ENCODE results near the gene RBM23.

The RBM23 gene

GRCh38 chr14:22892488-22892887, 26.5 kb downstream of the RBM23 start:
- H3K27ac ChIP-seq: no peak overlapping the region
- TF ChIP-seq, protein P1, sequence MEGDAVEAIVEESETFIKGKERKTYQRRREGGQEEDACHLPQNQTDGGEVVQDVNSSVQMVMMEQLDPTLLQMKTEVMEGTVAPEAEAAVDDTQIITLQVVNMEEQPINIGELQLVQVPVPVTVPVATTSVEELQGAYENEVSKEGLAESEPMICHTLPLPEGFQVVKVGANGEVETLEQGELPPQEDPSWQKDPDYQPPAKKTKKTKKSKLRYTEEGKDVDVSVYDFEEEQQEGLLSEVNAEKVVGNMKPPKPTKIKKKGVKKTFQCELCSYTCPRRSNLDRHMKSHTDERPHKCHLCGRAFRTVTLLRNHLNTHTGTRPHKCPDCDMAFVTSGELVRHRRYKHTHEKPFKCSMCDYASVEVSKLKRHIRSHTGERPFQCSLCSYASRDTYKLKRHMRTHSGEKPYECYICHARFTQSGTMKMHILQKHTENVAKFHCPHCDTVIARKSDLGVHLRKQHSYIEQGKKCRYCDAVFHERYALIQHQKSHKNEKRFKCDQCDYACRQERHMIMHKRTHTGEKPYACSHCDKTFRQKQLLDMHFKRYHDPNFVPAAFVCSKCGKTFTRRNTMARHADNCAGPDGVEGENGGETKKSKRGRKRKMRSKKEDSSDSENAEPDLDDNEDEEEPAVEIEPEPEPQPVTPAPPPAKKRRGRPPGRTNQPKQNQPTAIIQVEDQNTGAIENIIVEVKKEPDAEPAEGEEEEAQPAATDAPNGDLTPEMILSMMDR (conservative IDR thresholded peaks at IDR 0.05): no peak

GRCh38 chr14:22890416-22890815, 28.5 kb downstream of the RBM23 start:
- TF ChIP-seq, protein P1 (conservative IDR thresholded peaks at IDR 0.05): no peak
- H3K27ac ChIP-seq: no peak overlapping the region

- H3K27ac ChIP-seq: no peak overlapping the region
- TF ChIP-seq, protein P1 (conservative IDR thresholded peaks at IDR 0.05): no peak
Observed at GRCh38 chr14:22888662-22889061, 30.3 kb downstream of the RBM23 start.

DNA sequence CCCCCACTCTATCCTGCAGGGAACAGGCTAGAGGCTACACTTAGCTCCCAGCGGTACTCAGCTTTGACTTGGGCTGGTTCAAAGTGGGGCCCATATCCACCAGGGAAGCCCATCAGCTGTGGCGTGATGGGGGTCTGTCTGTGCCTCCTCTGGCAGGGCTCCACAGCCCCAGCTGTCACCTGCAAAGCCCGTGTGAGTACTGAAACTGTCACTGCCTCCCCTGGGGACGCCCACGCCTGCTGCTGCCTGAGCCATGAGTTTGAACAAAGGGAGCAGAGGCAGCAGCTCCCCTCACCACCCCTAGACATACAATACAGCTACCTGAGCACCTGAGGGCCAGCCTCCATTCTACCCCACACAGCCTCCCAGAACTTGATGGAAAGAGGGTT, 31.0 kb downstream of the RBM23 start:
- peak overlapping the region; percentile 92 for H3K27ac ChIP-seq

DNA sequence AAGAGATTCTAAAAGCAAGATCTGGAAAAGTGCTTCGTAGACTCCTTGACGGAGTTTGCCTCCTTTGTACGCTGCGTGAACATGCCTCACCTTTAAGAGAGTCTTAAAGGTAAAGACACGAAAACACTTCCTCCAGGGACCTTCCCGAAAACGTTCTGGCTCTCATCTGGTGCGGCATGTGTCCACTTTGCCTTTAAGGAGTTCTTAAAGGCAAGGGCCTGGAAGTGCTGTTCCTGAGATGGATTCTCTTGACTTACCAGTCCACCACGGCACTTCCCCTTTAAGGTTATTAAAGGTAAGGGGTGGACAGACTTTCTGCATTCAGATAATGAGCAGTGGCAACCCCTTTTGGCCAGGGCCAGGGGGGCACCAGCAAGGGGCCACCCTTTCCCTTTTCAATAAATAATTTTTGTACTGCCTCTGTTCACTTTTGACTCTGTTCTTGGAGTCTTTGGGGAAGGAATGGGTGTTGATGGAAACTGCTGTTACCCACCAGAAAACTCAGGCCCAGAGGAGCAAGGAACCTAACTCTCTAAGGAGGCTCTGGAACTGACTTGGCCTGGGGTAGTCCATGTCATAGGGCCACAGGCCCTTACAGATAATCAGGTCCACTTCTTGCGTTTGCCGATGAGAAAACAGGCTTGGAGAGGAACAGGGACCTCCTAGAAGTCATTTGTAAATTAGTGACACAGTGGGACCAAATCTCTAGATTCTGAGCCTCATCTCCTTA, 31.5 kb downstream of the RBM23 start:
- H3K27ac ChIP-seq: peak overlapping the region; percentile 92
- TF ChIP-seq, protein P1 (conservative IDR thresholded peaks at IDR 0.05): no peak

More for the DNA sequence above, 31.0 kb downstream of the RBM23 start:
- TF ChIP-seq, protein P1 (conservative IDR thresholded peaks at IDR 0.05): no peak

DNA sequence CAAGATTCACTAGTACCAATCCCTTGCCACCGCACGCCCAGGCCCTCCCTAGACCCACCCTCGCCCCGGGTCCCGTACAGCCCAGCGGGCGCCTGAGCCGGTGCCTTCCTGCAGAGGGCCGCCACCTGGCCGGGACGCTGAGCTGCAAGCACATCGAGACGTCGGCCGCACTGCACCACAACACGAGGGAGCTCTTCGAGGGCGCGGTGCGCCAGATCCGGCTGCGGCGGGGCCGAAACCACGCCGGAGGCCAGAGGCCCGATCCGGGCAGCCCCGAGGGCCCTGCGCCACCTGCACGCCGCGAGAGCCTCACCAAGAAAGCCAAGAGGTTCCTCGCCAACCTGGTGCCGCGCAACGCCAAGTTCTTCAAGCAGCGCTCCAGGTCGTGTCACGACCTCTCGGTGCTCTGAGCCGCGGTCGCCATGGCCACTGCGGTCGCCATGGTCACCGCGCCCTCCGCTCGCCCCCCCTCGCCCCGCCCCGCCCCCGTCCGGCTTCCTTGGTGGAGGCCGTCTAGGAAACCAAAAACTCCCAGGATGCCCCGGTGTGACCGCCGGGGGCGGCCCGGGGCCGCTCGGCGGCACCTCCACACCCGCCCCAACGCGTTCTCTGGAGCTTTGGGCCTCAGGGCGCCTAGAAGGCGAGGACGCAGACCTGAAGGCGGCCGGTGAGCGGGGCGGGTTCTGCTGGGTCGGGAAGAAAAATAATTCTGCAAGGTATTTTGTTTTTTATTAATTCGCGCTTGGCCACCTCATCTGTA, 32.3 kb downstream of the RBM23 start:
- H3K27ac ChIP-seq: peak overlapping the region; percentile 92
- TF ChIP-seq, protein P1 (conservative IDR thresholded peaks at IDR 0.05): peak; percentile 27

DNA sequence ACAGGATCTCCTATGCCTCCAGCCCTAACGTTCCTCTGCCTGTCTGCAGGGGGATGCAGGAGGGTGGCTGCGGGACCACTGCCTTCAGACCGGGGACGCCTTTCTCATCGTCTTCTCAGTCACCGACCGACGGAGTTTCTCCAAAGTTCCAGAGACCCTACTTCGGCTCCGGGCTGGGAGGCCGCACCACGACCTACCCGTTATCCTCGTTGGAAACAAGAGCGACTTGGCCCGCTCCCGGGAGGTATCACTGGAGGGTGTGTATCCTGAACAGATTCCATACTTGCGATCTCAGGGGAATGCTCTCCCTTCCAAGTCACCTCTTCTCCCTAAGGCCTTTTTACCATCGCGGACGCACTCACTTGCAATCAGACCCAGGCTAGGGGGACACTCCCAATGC, 33.0 kb downstream of the RBM23 start:
- TF ChIP-seq, protein P1 (conservative IDR thresholded peaks at IDR 0.05): no peak
- peak overlapping the region; percentile 92 for H3K27ac ChIP-seq
